Transverse colon (tissue), 4 donors: ENCODE data around the gene SCRN2. TPM values are rescaled to one million over a fixed set of nuclear protein-coding genes. Genes with fewer than 3 reads are reported as not detected.

Source experiments
- DNase-seq: peaks from one replicate; pipeline ENCODE4 v3.0.0-alpha.2; 2019
- H3K27ac ChIP-seq, 4 donors: fragments of 200-600 bp; sonication (generic); 2 replicates each; pipeline ENCODE4 v1.5.1; 2016 to 2018; ENCODE audit warnings: inconsistent platforms in 4 of 4
- H3K27me3 ChIP-seq: fragments of 200-600 bp; sonication (generic); 2 replicates; pipeline ENCODE4 v1.5.1; 2017; ENCODE audit warnings: inconsistent platforms
- H3K36me3 ChIP-seq, 4 donors: fragments of 200-600 bp; sonication (generic); 2 replicates each; pipeline ENCODE4 v1.5.1; 2017 to 2019; ENCODE audit warnings: inconsistent platforms in 4 of 4
- H3K4me1 ChIP-seq, 4 donors: fragments of 200-600 bp; sonication (generic); 2 replicates each; pipeline ENCODE4 v1.5.1; 2017 to 2020; ENCODE audit warnings: inconsistent platforms in 4 of 4
- H3K4me3 ChIP-seq, 4 donors: fragments of 200-600 bp; sonication (generic); 1 replicate in 1 of 4; 2 replicates in 3 of 4; pipeline versions ENCODE4 v1.5.1 to v1.6.1; 2017 to 2019; ENCODE audit warnings: inconsistent platforms in 4 of 4
- H3K9me3 ChIP-seq, 2 donors: fragments of 200-600 bp; sonication (generic); 2 replicates each; pipeline ENCODE4 v1.5.1; 2017 to 2019; ENCODE audit warnings: inconsistent platforms in 2 of 2
- CTCF ChIP-seq, 5 experiments: fragments of 200-600 bp in 3 of 5; fragments of 450-650 bp in 2 of 5; sonication (generic) in 3 of 5; IDR thresholded peaks; 1 replicate in 2 of 5; 2 replicates in 3 of 5; pipeline ENCODE4 v1.5.1; 2016 to 2017; ENCODE audit warnings: antibody characterized with exemption in 5 of 5, inconsistent platforms in 3 of 5, mild to moderate bottlenecking in 2 of 5, moderate library complexity in 1 of 5
- EP300 ChIP-seq: sonication (generic); formaldehyde crosslinking; IDR thresholded peaks from one replicate; pipeline ENCODE4 v1.6.1; 2017; ENCODE audit warnings: antibody characterized with exemption, low read depth
- POLR2A ChIP-seq: fragments of 450-650 bp; IDR thresholded peaks from one replicate; pipeline ENCODE4 v1.6.1; 2016; ENCODE audit warnings: antibody characterized with exemption, mild to moderate bottlenecking, moderate library complexity
- POLR2AphosphoS5 ChIP-seq, 3 donors: sonication (generic); formaldehyde crosslinking; IDR thresholded peaks; one replicate each; pipeline ENCODE4 v1.6.1; 2016; ENCODE audit warnings: antibody characterized with exemption in 3 of 3
- WGBS, 2 donors: methylation state at CpG; one replicate each; pipeline ENCODE4 v1.1.5; 2018; ENCODE audit warnings: low coverage in 1 of 2; 5-methylcytosine and 5-hydroxymethylcytosine counted together
- in situ Hi-C, 4 donors: fragments of 200-750 bp; cut with MboI; loops; one replicate each; pipeline versions ENCODE4 v1.15.0 to v1.15.1; 2017; ENCODE audit warnings: low sequenced_read_pairs in 3 of 4, low pct_ligation_motif_present in 1 of 4, low pct_unique_long_range_greater_than_20kb in 1 of 4
- intact Hi-C: fragments of 100-400 bp; cut with DNase I; formaldehyde crosslinking; loops from one replicate; pipeline ENCODE4 v1.15.1; 2023; ENCODE audit warnings: low total_unique reads
- total RNA-seq, 4 donors: library from RNA; depleted of rRNA; stranded (reverse); fragments of >200 nt; gene quantifications; one replicate each; pipeline ENCODE4 v1.1.0, GENCODE V29; 2016

SCRN2 gene
- total RNA-seq, 4 donors from 2014 or later: 37.8 to 164 (median 89.7) TPM

GRCh38 chr17:47878203-47879027 lies 37.3 kb upstream of the SCRN2 start:
- Histone ChIP-seq H3K9me3 (no peaks in the 10 kb centered on the region), H3K27me3 (peaks cover 25% of the 10 kb centered on the region), H3K36me3 (no peaks in the 10 kb centered on the region), H3K4me1 (peaks cover 13 to 22% (median 19%) of the 10 kb centered on the region in 4 donors), H3K27ac (no peak overlapping the region), H3K4me3 (no peak overlapping the region)
- intact Hi-C loops (no loop called here), in situ Hi-C loops (no loop called here)
- no peak for DNase-seq
- 70 to 72% methylated on average over 5 to 10 of the region's 10 CpGs for WGBS, 2 donors
- no peak for TF ChIP-seq EP300
- no peak for TF ChIP-seq POLR2A
- TF ChIP-seq POLR2AphosphoS5 (IDR thresholded peaks at IDR 0.05): no peak
- no peak for TF ChIP-seq CTCF (IDR thresholded peaks at IDR 0.05)

GRCh38 chr17:47877368-47878034 lies 36.4 kb upstream of the SCRN2 start:
- no peaks in the 10 kb centered on the region for H3K36me3 ChIP-seq
- in situ Hi-C loops (no loop called here), intact Hi-C loops (no loop called here)
- H3K27me3 ChIP-seq: peaks cover 35% of the 10 kb centered on the region
- 62% methylated on average over 9 of the region's 9 CpGs; no CpG with 5 or more reads in 1 of the 2 donors for WGBS, 2 donors
- no peaks in the 10 kb centered on the region for H3K9me3 ChIP-seq
- TF ChIP-seq CTCF (IDR thresholded peaks at IDR 0.05): no peak
- TF ChIP-seq POLR2AphosphoS5 (IDR thresholded peaks at IDR 0.05): no peak
- no peak for TF ChIP-seq POLR2A
- TF ChIP-seq EP300: no peak
- no peak overlapping the region for H3K4me3 ChIP-seq
- H3K27ac ChIP-seq: no peak overlapping the region
- peaks cover 9 to 14% (median 10%) of the 10 kb centered on the region in 4 donors for H3K4me1 ChIP-seq
- DNase-seq: no peak

GRCh38 chr17:47875011-47875985 lies 34.2 kb upstream of the SCRN2 start:
- Histone ChIP-seq H3K4me3 (no peak overlapping the region), H3K27me3 (peaks cover 55% of the 10 kb centered on the region), H3K4me1 (no peaks in the 10 kb centered on the region), H3K36me3 (no peaks in the 10 kb centered on the region), H3K9me3 (no peaks in the 10 kb centered on the region), H3K27ac (no peak overlapping the region)
- TF ChIP-seq EP300 (no peak), POLR2A (no peak), CTCF (IDR thresholded peaks at IDR 0.05) (no peak), POLR2AphosphoS5 (IDR thresholded peaks at IDR 0.05) (no peak)
- intact Hi-C loops: no loop called here
- no peak for DNase-seq
- 66 to 80% methylated on average over 2 to 11 of the region's 11 CpGs for WGBS, 2 donors
- in situ Hi-C loops: no loop called here
